ENCODE results near the gene BBLN. TPM values are rescaled to one million over a fixed set of nuclear protein-coding genes. Genes with fewer than 3 reads are reported as not detected.
"Not testable (repeated sequence)": the region's sequence is repeated elsewhere in the genome, so short reads cannot be mapped to it uniquely, and the experiment has no call there.

BBLN gene
- total RNA-seq, 6 experiments from 2014 or later, result 45.7 to 63.2 (median 50.5) TPM

- no peak for DNase-seq
- TF ChIP-seq CTCF (IDR thresholded peaks at IDR 0.05), result no peak
- H3K4me1 Mint-ChIP-seq (ENCODE audit: low read depth), result peaks cover 13% of the 10 kb centered on the region
- H3K27me3 Mint-ChIP-seq (ENCODE audit: insufficient read depth), result no peaks in the 10 kb centered on the region
- no peaks in the 10 kb centered on the region for H3K9me3 Mint-ChIP-seq
- H3K4me3 Mint-ChIP-seq, result no peak overlapping the region
- peak overlapping the region; percentile 32 for H3K27ac Mint-ChIP-seq
- H3K36me3 Mint-ChIP-seq (ENCODE audit: low read depth), result peaks cover 11% of the 10 kb centered on the region; the same call in 1 of the 2 replicates
Measured at GRCh38 chr9:128175726-128176125, 15.7 kb downstream of the BBLN start.

GRCh38 chr9:128178806-128179431, 18.9 kb downstream of the BBLN start:
- Mint-ChIP-seq H3K27ac (no peak overlapping the region), H3K27me3 (ENCODE audit: insufficient read depth) (no peaks in the 10 kb centered on the region), H3K4me1 (ENCODE audit: low read depth) (peaks cover 20% of the 10 kb centered on the region), H3K9me3 (no peaks in the 10 kb centered on the region), H3K4me3 (no peak overlapping the region), H3K36me3 (ENCODE audit: low read depth) (peaks cover 25% of the 10 kb centered on the region)
- DNase-seq, result no peak
- no peak for TF ChIP-seq CTCF (IDR thresholded peaks at IDR 0.05)

GRCh38 chr9:128180001-128180400, 19.9 kb downstream of the BBLN start:
- peaks cover 28% of the 10 kb centered on the region for H3K36me3 Mint-ChIP-seq (ENCODE audit: low read depth)
- no peak for TF ChIP-seq CTCF (IDR thresholded peaks at IDR 0.05)
- no peak overlapping the region for H3K4me3 Mint-ChIP-seq
- no peak overlapping the region for H3K27ac Mint-ChIP-seq
- no peaks in the 10 kb centered on the region for H3K27me3 Mint-ChIP-seq (ENCODE audit: insufficient read depth)
- no peaks in the 10 kb centered on the region for H3K9me3 Mint-ChIP-seq
- H3K4me1 Mint-ChIP-seq (ENCODE audit: low read depth), result peaks cover 17% of the 10 kb centered on the region
- DNase-seq, result no peak

- Mint-ChIP-seq H3K9me3 (no peaks in the 10 kb centered on the region), H3K4me1 (ENCODE audit: low read depth) (peaks cover 13% of the 10 kb centered on the region), H3K36me3 (ENCODE audit: low read depth) (peaks cover 28% of the 10 kb centered on the region), H3K4me3 (no peak overlapping the region), H3K27me3 (ENCODE audit: insufficient read depth) (no peaks in the 10 kb centered on the region), H3K27ac (no peak overlapping the region)
- DNase-seq, result no peak
- no peak for TF ChIP-seq CTCF (IDR thresholded peaks at IDR 0.05)
Measured at GRCh38 chr9:128180447-128180846, 20.4 kb downstream of the BBLN start.

GRCh38 chr9:128181480-128181879, 21.4 kb downstream of the BBLN start:
- H3K36me3 Mint-ChIP-seq (ENCODE audit: low read depth), result peaks cover 32% of the 10 kb centered on the region
- not testable (repeated sequence) for H3K27ac Mint-ChIP-seq; H3K4me3 Mint-ChIP-seq; H3K4me1 Mint-ChIP-seq (ENCODE audit: low read depth); H3K9me3 Mint-ChIP-seq; H3K27me3 Mint-ChIP-seq (ENCODE audit: insufficient read depth)
- peak; percentile 69 for TF ChIP-seq CTCF (IDR thresholded peaks at IDR 0.05)
- DNase-seq, result peak; percentile 44

Measured in HFFc6 (cell line).